GM21390 (cell line): ENCODE results near the gene ATP6V0E2.

Experiments used
- ATAC-seq: cut with Tn5 transposase; IDR thresholded peaks from one replicate; pipeline ENCODE4 v1.9.1; 2021; ENCODE audit not compliant: unreplicated experiment

Gene ATP6V0E2

GRCh38 chr7:149860821-149861727, 12.7 kb upstream of the ATP6V0E2 start:
- no peak for ATAC-seq

- ATAC-seq, result no peak
These were observed 12.1 kb upstream of the ATP6V0E2 start for GRCh38 chr7:149861728-149862045.

- no peak for ATAC-seq
These were observed 11.6 kb upstream of the ATP6V0E2 start for GRCh38 chr7:149862156-149862555.

- ATAC-seq, result no peak
These were observed 10.3 kb upstream of the ATP6V0E2 start for GRCh38 chr7:149863500-149863899.

DNA sequence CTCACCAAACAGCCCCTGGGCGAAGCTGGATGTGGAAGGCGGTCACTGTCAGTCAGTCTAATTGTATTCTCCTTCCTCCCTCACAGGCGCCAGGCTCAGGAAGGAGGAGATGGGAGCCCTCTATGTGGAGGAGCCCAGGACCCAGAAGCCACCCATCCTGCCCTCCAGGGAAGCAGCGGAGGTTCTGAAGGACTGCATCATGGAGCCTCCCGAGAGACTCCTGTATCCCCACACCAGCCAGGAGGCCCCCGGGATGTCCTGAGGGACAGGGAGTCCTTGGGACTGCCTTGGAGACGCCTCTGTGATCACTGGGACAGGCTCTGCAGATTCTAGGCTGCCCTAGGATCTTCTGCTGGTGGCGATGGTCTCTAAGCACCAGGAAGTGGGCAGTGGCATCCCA, 9.7 kb upstream of the ATP6V0E2 start:
- no peak for ATAC-seq

DNA sequence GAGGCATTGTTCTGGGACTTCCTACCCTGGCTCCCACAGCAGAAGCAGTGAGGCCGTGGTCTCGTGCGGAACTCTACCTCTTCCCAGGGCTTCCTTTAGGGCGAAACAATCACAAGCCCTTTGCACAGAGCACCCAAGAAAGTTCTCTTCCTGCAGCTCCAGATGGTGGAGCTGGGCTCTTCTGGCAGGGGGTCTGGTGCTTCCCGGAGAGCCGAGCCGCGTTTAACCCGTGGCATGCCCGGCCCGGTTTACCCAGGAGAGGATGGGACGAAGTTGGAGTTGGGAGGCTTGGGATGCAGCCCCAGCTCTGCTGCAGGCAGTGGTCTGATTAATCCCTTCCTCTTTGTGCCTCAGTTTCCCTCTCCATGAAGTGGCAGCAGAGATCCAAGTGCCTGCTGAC, 9.0 kb upstream of the ATP6V0E2 start:
- ATAC-seq, result no peak

GRCh38 chr7:149865437-149865836, 8.3 kb upstream of the ATP6V0E2 start:
- no peak for ATAC-seq

DNA sequence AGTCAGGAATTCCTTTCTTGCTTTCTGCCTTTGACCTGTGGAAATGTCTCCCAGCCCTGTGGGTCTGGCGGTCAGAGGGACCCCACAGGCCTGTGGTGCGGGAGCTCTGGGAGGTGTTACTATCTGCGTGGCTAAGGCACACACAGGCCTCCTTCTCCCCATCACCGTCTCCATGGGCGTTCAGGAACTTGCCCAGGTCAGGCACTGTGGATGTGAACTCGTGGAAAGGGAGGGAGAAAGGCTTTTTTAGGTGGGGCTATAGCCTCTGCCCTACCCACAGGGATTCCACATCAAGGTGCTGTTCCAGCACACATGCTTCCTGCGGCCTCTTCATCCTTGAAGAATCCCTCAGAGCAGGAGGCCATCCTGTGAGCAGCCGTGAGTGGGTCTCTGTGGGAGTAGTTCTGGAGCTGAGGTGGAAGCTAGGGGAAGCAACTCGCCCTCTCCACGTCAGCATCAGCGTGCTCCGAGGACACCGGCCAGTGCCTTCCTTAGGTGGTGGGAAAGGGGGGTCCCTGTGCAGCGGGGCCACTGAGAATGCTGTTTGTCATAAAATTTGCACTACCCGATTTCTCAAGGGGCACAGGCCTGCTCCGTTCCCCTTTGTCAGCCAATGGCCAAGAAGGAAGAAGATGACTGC, 7.5 kb upstream of the ATP6V0E2 start:
- no peak for ATAC-seq

- ATAC-seq, result no peak
These were observed 6.9 kb upstream of the ATP6V0E2 start for GRCh38 chr7:149866779-149867447.

DNA sequence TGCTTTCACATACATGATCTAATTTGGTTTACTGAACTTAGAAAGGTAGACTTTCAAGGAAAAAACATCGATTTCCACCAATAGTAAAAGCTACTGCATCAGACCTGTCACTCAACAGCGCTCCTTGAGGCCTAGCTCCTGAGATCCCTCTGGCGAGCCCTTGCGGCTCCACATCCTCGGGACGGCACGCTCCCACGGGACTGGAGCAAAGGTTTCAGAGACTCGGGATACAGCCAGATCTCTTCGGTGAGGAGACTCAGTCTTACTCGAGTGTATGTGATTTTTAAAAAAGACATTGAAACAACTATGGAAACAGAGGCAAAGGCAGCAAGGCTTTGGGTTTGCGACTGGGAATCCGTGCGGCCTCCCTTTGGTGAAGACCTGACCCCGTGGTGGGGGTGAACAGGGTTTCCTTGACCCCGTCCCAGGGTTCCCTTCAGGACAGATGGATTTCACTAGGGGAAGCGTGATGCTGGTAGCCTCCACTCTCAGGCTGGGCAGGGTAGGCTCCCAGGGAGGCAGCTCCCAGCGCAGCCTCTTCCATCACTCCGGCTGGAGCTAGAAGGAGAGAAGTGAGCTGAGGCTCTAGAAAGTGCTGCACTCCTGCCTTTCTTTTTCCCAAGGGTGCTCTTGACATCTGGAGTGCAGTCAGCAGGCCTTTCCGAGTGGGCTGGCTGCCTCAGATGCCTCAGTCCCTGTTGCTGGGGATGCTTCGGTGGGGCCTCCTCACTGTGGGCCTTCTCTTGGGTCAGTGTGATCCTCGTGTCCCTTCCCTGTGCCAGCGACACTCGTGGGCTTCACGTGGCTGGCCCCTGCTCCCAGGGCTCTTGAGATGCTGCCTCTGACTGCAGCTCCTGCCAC, 5.8 kb upstream of the ATP6V0E2 start:
- ATAC-seq, result no peak

DNA sequence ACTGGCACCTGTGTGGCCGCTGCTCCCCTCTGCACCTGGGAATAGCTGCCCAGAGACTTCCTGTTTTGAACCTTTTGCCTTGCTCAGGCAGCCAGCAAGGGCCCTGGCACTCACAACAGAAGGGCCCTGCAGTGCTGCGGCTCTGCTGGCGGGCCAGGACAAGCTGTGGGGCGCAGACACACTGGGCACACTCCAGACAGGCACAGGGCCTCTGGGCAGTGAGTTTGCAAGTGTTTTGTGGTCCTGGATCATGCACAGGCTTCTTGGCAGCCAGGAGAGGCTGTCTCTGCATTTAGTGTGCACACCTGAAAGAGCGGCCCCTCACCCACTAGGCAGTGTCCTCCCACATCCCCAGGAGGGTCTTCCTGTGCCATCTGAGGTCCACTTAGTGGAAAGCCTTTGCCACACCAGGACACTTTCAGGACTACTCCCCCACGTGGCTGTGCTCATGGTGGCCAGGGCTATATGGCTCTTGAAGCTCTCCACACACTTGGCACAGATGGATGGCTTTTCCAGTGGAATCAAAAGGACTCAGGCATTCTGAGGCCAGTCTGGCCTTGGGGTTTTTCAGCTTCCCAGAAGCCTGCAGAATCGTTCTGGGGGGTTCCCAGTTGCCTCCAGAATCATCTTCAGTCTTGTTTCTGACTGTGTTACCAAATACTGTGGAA, 5.0 kb upstream of the ATP6V0E2 start:
- ATAC-seq, result no peak

GRCh38 chr7:149869291-149869650, 4.5 kb upstream of the ATP6V0E2 start:
- no peak for ATAC-seq

DNA sequence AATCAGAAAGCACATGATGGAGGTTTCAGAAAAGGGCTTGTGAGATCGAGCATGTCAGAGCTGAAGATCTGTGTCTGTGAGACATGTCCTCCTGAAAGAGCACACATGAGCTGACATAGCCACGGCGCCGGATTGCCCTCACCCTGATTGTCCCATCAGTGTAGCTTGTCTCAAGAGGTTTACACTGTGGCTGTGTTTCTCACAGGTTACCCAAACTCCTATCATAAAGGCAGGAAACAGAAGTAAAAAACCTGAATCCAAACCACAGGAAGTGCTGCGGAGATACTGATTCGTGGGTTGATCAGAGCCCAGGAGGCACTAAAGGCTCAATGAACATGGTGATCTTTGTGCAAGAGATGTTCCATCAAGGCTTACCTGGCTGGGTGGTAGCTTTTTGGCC, 3.9 kb upstream of the ATP6V0E2 start:
- no peak for ATAC-seq

DNA sequence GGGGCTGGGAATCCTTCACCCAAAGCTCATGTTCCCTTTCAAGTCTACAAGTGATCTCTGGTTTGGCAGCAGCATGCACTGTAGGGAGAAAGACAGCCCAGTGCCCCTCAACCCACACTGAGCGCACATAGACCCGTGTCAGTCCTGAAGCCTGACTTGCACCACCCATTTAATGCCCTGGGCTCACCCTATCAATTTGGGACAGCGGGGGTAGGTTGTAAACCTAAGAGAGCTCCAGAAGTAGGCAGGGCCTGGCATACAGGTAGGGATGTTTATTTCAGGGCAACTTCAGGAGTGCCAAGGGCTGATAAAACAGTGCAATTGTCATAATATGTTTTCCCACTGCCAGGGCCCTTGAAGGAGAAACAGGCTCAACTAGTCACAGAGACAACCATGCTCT, 3.5 kb upstream of the ATP6V0E2 start:
- ATAC-seq, result no peak

GRCh38 chr7:149870701-149871483, 2.9 kb upstream of the ATP6V0E2 start:
- ATAC-seq, result no peak

DNA sequence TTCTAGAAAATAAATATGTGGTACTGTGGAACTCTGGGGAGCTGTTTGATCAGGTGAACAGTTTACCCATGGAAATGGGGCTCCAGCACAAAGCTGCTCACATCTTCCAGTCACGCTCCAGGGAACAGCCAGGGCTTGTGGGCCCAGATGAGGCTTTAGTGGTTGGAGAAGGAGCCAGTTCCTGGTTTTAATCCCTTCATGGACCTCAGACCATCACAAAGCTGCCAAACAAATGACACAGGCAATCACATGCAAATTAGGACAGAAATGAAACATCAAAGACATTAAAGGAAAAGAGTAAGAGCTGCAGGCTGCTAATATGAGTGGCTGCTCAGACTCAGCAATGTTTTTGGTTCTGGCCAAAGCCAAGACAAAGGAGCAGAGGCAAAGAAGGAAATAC, 2.2 kb upstream of the ATP6V0E2 start:
- ATAC-seq, result no peak

DNA sequence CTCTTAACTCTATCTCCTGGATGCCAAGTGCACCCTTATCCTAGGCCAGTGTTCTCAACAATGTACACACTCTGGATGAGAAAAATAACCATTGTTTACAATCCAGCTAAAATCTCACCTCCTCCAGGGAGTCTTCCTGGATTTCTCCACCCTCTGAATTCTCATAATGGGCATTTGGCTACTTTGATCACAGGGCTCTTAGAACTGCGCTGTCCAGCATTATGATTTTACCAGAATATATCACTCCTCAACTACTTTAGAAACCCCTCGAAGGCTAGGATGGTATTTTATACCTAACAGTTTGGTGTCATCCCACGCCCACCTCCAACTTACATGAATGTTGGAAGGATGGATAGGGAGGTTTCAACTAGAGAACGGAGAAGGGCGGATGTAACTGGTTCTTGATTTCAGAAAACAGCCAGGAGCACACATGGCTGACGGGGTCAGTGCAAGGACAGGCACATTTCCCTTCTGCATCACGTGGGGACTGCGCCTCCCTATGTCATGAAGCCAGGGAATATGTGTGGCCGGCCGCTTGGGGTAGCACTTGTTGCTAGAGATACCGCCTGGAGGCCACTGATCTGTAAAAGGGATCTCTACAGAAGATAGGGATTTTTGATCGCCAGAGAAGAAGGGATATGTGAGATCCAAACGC, 1.2 kb upstream of the ATP6V0E2 start:
- no peak for ATAC-seq

DNA sequence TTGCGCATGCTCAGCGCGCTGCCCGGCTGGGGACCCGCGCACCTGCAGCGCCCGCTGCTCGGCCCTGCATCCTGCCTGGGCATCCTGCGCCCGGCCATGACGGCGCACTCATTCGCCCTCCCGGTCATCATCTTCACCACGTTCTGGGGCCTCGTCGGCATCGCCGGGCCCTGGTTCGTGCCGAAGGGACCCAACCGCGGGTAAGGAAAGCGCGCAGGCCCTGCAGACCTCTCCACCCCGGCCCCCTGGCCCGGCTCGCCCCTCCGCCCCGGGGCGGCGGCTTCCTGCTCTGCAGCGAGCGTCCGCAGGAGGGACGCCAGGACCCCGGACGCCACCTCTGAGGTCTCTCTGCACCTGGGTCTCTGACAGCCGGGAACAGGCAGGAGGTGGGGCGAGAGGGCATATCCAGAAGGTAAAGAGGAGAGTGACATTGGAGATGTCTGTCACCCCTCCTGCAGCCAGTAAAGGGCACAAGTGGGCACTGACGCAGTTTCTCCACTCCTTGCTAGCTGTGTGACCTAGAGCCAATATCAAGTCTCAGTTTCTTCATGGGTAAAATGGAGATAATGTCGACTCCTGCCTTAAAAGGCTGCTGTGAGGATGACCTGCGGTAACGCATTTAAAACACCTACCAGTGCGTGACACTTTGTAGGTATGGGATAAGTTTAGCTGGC, 338 bp downstream of the ATP6V0E2 start:
- ATAC-seq, result peak; percentile 31

GRCh38 chr7:149874644-149875028, 867 bp downstream of the ATP6V0E2 start:
- ATAC-seq, result no peak
